Tibial artery (tissue), 4 donors: ENCODE results near the gene VTI1A.

Source experiments
- DNase-seq, 2 donors: peaks; one replicate each; pipeline ENCODE4 v3.0.0-alpha.2; 2019
- H3K27ac ChIP-seq, 2 donors: fragments of 200-600 bp; sonication (generic) in 1 of 2; 1 replicate in 1 of 2; 2 replicates in 1 of 2; pipeline ENCODE4 v1.5.1; 2018 to 2019; ENCODE audit warnings: mild to moderate bottlenecking in 1 of 2
- H3K27me3 ChIP-seq, 2 donors: fragments of 200-600 bp; sonication (generic) in 1 of 2; one replicate each; pipeline versions ENCODE4 v1.5.1 to v1.6.0; 2016 to 2019
- H3K36me3 ChIP-seq, 3 donors: fragments of 200-600 bp; sonication (generic) in 2 of 3; one replicate each; pipeline ENCODE4 v1.5.1; 2016 to 2019; ENCODE audit warnings: mild to moderate bottlenecking in 2 of 3
- H3K4me1 ChIP-seq, 4 donors: fragments of 200-600 bp; sonication (generic) in 2 of 4; 1 replicate in 3 of 4; 2 replicates in 1 of 4; pipeline ENCODE4 v1.5.1; 2016 to 2019
- H3K4me3 ChIP-seq, 2 donors: fragments of 200-600 bp; sonication (generic) in 1 of 2; 1 replicate in 1 of 2; 2 replicates in 1 of 2; pipeline ENCODE4 v1.5.1; 2018 to 2019; ENCODE audit warnings: mild to moderate bottlenecking in 2 of 2
- H3K9me3 ChIP-seq, 3 donors: fragments of 200-600 bp; sonication (generic) in 1 of 3; one replicate each; pipeline ENCODE4 v1.5.1; 2016 to 2019
- intact Hi-C: fragments of 100-400 bp; cut with DNase I; formaldehyde crosslinking; loops from one replicate; pipeline ENCODE4 v1.15.0; 2023; ENCODE audit warnings: low total_unique reads
- TF ChIP-seq, protein P1 (sequence below), 2 experiments: fragments of 200-600 bp in 1 of 2; fragments of 450-650 bp in 1 of 2; IDR thresholded peaks; one replicate each; pipeline ENCODE4 v1.5.1; 2017 to 2019; ENCODE audit warnings: antibody characterized with exemption in 2 of 2, mild to moderate bottlenecking in 1 of 2, moderate library complexity in 1 of 2

VTI1A gene

DNA sequence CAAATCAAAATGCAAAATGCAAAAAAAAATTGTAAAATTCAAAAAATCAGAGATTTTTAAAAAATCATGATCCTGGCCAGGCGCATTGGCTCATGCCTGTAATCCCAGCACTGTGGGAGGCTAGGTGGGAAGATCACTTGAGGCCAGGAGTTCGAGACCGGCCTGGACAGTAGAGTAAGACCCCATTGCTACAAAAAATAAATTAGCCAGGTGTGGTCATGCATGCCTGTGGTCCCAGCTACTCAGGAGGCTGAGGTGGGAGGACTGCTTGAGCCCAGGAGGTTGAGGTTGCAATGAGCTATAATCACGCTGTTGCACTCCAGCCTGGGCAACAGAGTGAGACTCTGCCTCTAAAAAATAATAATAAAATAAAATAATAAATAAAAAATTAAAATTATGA, 347.2 kb downstream of the VTI1A start:
- TF ChIP-seq, protein P1, sequence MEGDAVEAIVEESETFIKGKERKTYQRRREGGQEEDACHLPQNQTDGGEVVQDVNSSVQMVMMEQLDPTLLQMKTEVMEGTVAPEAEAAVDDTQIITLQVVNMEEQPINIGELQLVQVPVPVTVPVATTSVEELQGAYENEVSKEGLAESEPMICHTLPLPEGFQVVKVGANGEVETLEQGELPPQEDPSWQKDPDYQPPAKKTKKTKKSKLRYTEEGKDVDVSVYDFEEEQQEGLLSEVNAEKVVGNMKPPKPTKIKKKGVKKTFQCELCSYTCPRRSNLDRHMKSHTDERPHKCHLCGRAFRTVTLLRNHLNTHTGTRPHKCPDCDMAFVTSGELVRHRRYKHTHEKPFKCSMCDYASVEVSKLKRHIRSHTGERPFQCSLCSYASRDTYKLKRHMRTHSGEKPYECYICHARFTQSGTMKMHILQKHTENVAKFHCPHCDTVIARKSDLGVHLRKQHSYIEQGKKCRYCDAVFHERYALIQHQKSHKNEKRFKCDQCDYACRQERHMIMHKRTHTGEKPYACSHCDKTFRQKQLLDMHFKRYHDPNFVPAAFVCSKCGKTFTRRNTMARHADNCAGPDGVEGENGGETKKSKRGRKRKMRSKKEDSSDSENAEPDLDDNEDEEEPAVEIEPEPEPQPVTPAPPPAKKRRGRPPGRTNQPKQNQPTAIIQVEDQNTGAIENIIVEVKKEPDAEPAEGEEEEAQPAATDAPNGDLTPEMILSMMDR (IDR thresholded peaks at IDR 0.05): no peak
- peaks cover 0 to 32% (median 18%) of the 10 kb centered on the region in 4 donors for H3K4me1 ChIP-seq
- H3K4me3 ChIP-seq: no peak overlapping the region
- H3K27me3 ChIP-seq: no peaks in the 10 kb centered on the region
- DNase-seq: no peak
- no peaks in the 10 kb centered on the region for H3K36me3 ChIP-seq
- peak overlapping the region; percentile 68 to 71 for H3K27ac ChIP-seq
- intact Hi-C loops: no loop called here
- peaks cover 0 to 4% (median 0%) of the 10 kb centered on the region in 3 donors for H3K9me3 ChIP-seq

DNA sequence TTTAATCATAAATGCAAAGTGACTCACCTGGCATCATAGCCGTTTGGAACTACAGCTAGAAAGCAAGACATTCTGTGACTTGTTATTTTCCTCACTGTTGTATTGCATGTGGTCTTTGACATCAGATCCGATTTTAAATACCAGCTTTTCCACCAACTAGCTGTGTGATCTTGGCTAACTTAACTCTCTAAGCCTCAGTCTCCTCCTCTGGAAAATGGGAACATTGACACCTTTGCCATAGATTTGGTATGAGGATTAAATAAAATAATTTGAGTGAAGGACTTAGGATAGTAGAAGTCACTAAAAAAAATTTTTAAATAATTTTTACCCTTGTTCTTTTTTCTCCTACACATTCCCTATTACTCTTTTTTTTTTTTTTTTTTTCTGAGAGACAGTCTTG, 348.1 kb downstream of the VTI1A start:
- H3K4me1 ChIP-seq: peaks cover 0 to 38% (median 18%) of the 10 kb centered on the region in 4 donors
- H3K27ac ChIP-seq: no peak overlapping the region
- no peaks in the 10 kb centered on the region for H3K9me3 ChIP-seq
- H3K4me3 ChIP-seq: no peak overlapping the region
- no peak for DNase-seq
- H3K36me3 ChIP-seq: no peaks in the 10 kb centered on the region
- no peaks in the 10 kb centered on the region for H3K27me3 ChIP-seq
- TF ChIP-seq, protein P1 (IDR thresholded peaks at IDR 0.05): no peak
- intact Hi-C loops: no loop called here

DNA sequence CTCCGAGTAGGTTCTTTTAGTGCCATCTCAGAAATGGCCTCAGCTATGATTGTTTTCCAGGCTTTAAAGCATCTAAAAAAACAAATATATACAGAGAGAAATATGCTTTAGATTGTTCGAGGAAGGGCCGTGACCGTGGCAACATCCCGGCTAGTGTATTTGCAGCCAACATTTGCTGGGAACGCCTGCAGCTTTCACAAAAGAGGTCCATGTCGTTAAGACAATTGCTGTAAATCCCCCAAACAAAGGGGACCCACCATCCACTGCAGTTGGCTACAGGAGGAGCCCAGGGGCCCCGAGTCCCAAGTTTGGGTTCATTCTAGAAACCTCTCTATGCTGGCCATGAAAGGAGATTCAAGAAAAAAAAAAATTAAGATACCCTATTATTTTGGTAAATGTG, 350.2 kb downstream of the VTI1A start:
- TF ChIP-seq, protein P1 (IDR thresholded peaks at IDR 0.05): no peak
- intact Hi-C loops: no loop called here
- Histone ChIP-seq H3K36me3 (no peaks in the 10 kb centered on the region), H3K4me1 (peaks cover 0 to 35% (median 18%) of the 10 kb centered on the region in 4 donors), H3K27ac (no peak overlapping the region), H3K27me3 (no peaks in the 10 kb centered on the region), H3K4me3 (no peak overlapping the region), H3K9me3 (no peaks in the 10 kb centered on the region)
- no peak for DNase-seq

DNA sequence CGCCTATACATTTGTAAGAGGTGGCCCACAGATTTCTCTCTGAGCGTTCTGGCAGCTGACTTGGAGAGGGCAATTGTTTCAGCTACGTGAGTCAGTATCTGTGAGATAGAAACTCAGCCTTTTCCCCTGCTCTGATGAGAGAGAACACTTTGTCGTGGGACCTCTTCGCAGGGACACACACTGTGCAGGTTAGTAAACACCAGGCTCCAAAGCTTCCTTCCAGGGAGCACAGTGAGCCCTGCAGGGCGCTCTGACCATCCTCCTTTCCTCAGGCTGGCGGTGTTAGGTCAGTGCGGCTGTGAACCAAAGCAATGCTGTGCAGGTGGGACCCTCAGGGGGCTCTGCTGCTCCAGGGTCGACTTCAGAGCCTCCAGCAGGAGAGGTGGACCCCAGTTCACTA, 350.8 kb downstream of the VTI1A start:
- H3K4me1 ChIP-seq: peaks cover 0 to 28% (median 13%) of the 10 kb centered on the region in 4 donors
- intact Hi-C loops: no loop called here
- TF ChIP-seq, protein P1 (IDR thresholded peaks at IDR 0.05): no peak
- no peaks in the 10 kb centered on the region for H3K36me3 ChIP-seq
- H3K4me3 ChIP-seq: no peak overlapping the region
- no peak for DNase-seq
- no peak overlapping the region for H3K27ac ChIP-seq
- H3K9me3 ChIP-seq: no peaks in the 10 kb centered on the region
- no peaks in the 10 kb centered on the region for H3K27me3 ChIP-seq

DNA sequence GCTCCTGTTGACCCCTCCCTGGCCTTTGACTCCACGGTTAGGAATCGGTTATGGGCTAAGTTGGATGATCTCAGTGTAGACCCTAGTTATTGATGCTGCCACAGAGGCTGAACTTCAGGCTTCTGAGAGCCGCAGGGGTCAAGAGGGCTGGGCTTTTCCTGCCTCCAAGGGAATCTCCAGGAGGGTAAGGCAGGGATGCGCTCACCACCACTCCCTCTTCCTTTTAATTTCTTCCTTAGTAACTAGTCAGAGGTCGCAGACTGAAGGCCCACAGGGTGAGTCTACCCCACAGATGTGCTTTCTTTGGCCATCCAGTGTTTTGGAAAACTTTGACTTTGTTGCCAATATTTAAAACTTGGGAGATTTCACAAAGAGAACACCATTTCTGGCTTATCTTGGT, 352.0 kb downstream of the VTI1A start:
- peaks cover 0 to 16% (median 1%) of the 10 kb centered on the region in 4 donors for H3K4me1 ChIP-seq
- TF ChIP-seq, protein P1 (IDR thresholded peaks at IDR 0.05): no peak
- H3K27ac ChIP-seq: no peak overlapping the region
- H3K4me3 ChIP-seq: no peak overlapping the region
- DNase-seq: no peak
- H3K36me3 ChIP-seq: no peaks in the 10 kb centered on the region
- H3K27me3 ChIP-seq: no peaks in the 10 kb centered on the region
- intact Hi-C loops: no loop called here
- no peaks in the 10 kb centered on the region for H3K9me3 ChIP-seq
